GM12878 (cell line): ENCODE results near the gene TBCA. TPM values are rescaled to one million over a fixed set of nuclear protein-coding genes. Genes with fewer than 3 reads are reported as not detected.

Experiments
- ATAC-seq: fragments of 200-7000 bp; cut with Tn5 transposase; 3 replicates; pipeline ENCODE4 v1.9.1; 2020; ENCODE audit warnings: mild to moderate bottlenecking, moderate library complexity
- BruUV-seq: library from RNA; stranded (reverse); fragments of 400-500 nt; replicated peaks from 2 replicates; lab custom pipeline; 2021; lab: Mats Ljungman, UMichigan
- CTCF ChIA-PET: fragments of 300-600 bp; sonication (Branson Sonifier 250); formaldehyde crosslinking; extraction: SDS; loops from one replicate; lab custom pipeline; 2021; ENCODE audit warnings: inconsistent platforms; lab: Yijun Ruan, JAX
- POLR2A ChIA-PET: fragments of 350-600 bp; formaldehyde crosslinking; extraction: SDS; loops from one replicate; lab custom pipeline; 2021; ENCODE audit warnings: inconsistent platforms; lab: Charles Lee
- RAD21 ChIA-PET: fragments of 300-600 bp; sonication (Branson Sonifier 250); formaldehyde crosslinking; loops from one replicate; lab custom pipeline; 2023; ENCODE audit warnings: antibody characterized with exemption; ENCODE audit not compliant: unreplicated experiment; lab: Charles Lee
- SMC1A ChIA-PET: fragments of 300-600 bp; sonication (Branson Sonifier 250); formaldehyde crosslinking; loops from one replicate; lab custom pipeline; 2023; ENCODE audit not compliant: unreplicated experiment, uncharacterized antibody; lab: Charles Lee
- DNase-seq: peaks from one replicate; pipeline ENCODE4 v3.0.0-alpha.2; 2011; ENCODE audit warnings: low read depth, low spot score
- FAIRE-seq: peaks from 3 replicates; lab custom pipeline; 2011; peaks lifted over from hg19 to GRCh38; lab: Jason Lieb, UNC
- H2AFZ ChIP-seq: 2 replicates; pipeline ENCODE4 v1.6.0; 2011; ENCODE audit warnings: low read depth, low read length, control low read depth; ENCODE audit not compliant: control insufficient read depth
- H3K27ac ChIP-seq: 2 replicates; pipeline ENCODE4 v1.5.1; 2011; ENCODE audit warnings: control low read depth; ENCODE audit not compliant: control insufficient read depth, insufficient read depth
- H3K27me3 ChIP-seq, 2 experiments: replicated peaks in 1 of 2; 2 replicates each; pipeline versions ENCODE4 v1.6.0 to v1.6.1; 2011; ENCODE audit warnings: low read length in 1 of 2; ENCODE audit not compliant: control insufficient read depth in 2 of 2, insufficient read depth in 2 of 2
- H3K36me3 ChIP-seq, 2 experiments: 2 replicates each; pipeline ENCODE4 v1.5.1; 2011; ENCODE audit warnings: low read length in 1 of 2; ENCODE audit not compliant: control insufficient read depth in 2 of 2, insufficient read depth in 2 of 2
- H3K4me1 ChIP-seq: 2 replicates; pipeline ENCODE4 v1.6.1; 2011; ENCODE audit warnings: mild to moderate bottlenecking, low read length, moderate library complexity, mixed read lengths; ENCODE audit not compliant: control insufficient read depth, insufficient read depth
- H3K4me2 ChIP-seq: 2 replicates; pipeline ENCODE4 v1.6.0; 2011; ENCODE audit warnings: control low read depth; ENCODE audit not compliant: control insufficient read depth, insufficient read depth
- H3K4me3 ChIP-seq: fragments of 200-600 bp; sonication (generic); 2 replicates; pipeline ENCODE4 v1.5.1; 2016
- H3K79me2 ChIP-seq: 2 replicates; pipeline ENCODE4 v1.6.0; 2011; ENCODE audit warnings: low read length; ENCODE audit not compliant: control insufficient read depth, insufficient read depth
- H3K9ac ChIP-seq: 2 replicates; pipeline ENCODE4 v1.8.0; 2011; ENCODE audit warnings: low read length, control low read depth, mixed read lengths; ENCODE audit not compliant: control insufficient read depth, insufficient read depth
- H3K9me3 ChIP-seq: replicated peaks from 3 replicates; pipeline ENCODE4 v1.5.1; 2011; ENCODE audit warnings: mild to moderate bottlenecking, low read length; ENCODE audit not compliant: control insufficient read depth, insufficient read depth
- H4K20me1 ChIP-seq: 2 replicates; pipeline ENCODE4 v1.6.0; 2011; ENCODE audit not compliant: control insufficient read depth, insufficient read depth
- ATF2 ChIP-seq: IDR thresholded peaks from 2 replicates; pipeline ENCODE4 v1.6.1; 2012; ENCODE audit warnings: low read length, inconsistent platforms
- BMI1 ChIP-seq: fragments of 450-650 bp; IDR thresholded peaks from 2 replicates; pipeline ENCODE4 v1.6.1; 2016; ENCODE audit warnings: mild to moderate bottlenecking, moderate library complexity, borderline replicate concordance
- GATAD2B ChIP-seq: fragments of 450-650 bp; conservative IDR thresholded peaks from 2 replicates; pipeline ENCODE4 v1.6.1; 2017; ENCODE audit warnings: low read depth, mild to moderate bottlenecking, moderate library complexity
- KAT2A ChIP-seq: conservative IDR thresholded peaks from 2 replicates; pipeline ENCODE4 v1.6.1; 2011; ENCODE audit warnings: low read depth, low read length; ENCODE audit not compliant: control insufficient read depth
- USF1 ChIP-seq: IDR thresholded peaks from 2 replicates; pipeline ENCODE4 v1.6.1; 2011; ENCODE audit warnings: borderline replicate concordance, low read depth, mild to moderate bottlenecking, moderate library complexity, mixed read lengths, low read length; ENCODE audit not compliant: insufficient read depth; ENCODE audit errors: extremely low read length
- ZZZ3 ChIP-seq: IDR thresholded peaks from 2 replicates; pipeline ENCODE4 v1.6.1; 2011; ENCODE audit warnings: low read depth; ENCODE audit not compliant: control insufficient read depth, insufficient read length
- WGBS: methylation state at CpG from one replicate; pipeline ENCODE4 v1.1.6; 2016; ENCODE audit warnings: low lambda C conversion rate; ENCODE audit not compliant: insufficient replicate concordance, insufficient coverage; ENCODE audit errors: missing lambda C conversion rate; 5-methylcytosine and 5-hydroxymethylcytosine counted together
- in situ Hi-C: fragments of 300-500 bp; cut with MboI; formaldehyde crosslinking; loops from 9 replicates; pipeline ENCODE4 v1.14.3; 2018; ENCODE audit warnings: mixed read lengths
- intact Hi-C: fragments of 100-400 bp; cut with micrococcal nuclease; formaldehyde crosslinking; loops from one replicate; pipeline ENCODE4 v1.14.2; 2022; ENCODE audit not compliant: unreplicated experiment
- polyA plus RNA-seq, 11 experiments: library from polyadenylated mRNA; depleted of rRNA in 4 of 11; unstranded in 6 of 11; stranded (reverse) in 5 of 11; fragments of >200 nt; fragmentation: Nextera tagmentation in 4 of 11; fragmentation: Illumina TruSeq in 1 of 11; extraction: Ambion mirVana in 4 of 11; extraction: Trizol in 1 of 11; gene quantifications; 1 replicate in 1 of 11; 2 replicates in 10 of 11; pipeline versions ENCODE4 v1.2.1 to v1.2.3, GENCODE V29; 2011 to 2016; ENCODE audit warnings: inconsistent platforms in 2 of 11, missing spikeins in 2 of 11, low read depth in 1 of 11
- total RNA-seq, 4 experiments: library from RNA; depleted of rRNA in 3 of 4; stranded (reverse); fragments of >200 nt in 3 of 4; fragmentation: Illumina TruSeq in 1 of 4; extraction: Trizol in 1 of 4; gene quantifications; 2 replicates each; pipeline versions ENCODE4 v1.2.1 to v1.2.3, GENCODE V29; 2013 to 2021
- TF ChIP-seq, protein P1 (sequence below): fragments of 450-650 bp; IDR thresholded peaks from 2 replicates; pipeline ENCODE4 v1.6.1; 2017; ENCODE audit warnings: borderline replicate concordance

Gene TBCA
- total and polyA plus RNA-seq, 10 of the 15 experiments (the other 5 are each of a cell fraction or from before 2014, with no cell fraction given): 86.3 to 647 (median 294) TPM

DNA sequence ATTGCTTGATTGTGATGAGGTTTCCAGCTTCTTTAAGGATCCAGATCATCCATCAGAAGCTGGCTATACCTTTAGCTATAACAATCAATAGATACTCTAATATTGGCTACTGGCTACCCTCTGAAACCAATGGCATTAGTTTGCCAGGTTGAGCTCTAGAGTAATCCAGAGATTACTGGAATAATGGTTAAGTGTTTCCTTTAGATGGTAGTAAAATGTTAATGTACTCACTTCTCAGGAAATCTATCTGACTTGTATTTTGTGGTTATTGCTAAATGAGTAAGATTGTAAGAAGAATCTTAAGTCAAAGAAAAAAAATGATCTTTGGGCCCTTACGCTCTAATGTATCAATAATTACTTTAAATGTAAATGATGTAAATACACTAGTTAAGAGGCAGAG, 80.0 kb downstream of the TBCA start (continued):
- TF ChIP-seq GATAD2B: no peak
- TF ChIP-seq, all 136 proteins: peak for 0

DNA sequence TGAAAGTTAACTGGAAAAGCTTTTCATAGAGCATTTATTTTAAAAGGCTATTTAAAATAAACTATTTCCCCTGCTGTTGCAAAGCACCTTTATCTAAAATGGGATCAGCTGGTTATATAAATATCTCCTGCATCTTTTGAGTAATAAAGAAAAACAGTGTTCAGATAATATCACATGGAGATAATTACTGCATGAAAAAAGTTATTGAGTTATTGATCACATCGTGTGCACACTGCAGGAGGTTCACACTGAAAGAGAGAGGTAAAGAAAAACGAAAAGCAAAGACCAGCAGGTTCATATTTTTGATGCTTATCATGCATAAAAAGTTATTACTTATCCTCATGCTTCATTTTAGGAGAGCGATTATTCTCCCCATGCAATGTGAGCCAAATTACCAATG, 82.2 kb downstream of the TBCA start:
- Histone ChIP-seq H3K9ac (no peak overlapping the region), H3K4me1 (no peaks in the 10 kb centered on the region), H3K36me3 (peaks cover 0 to 6% of the 10 kb centered on the region in 2 experiments; a peak in 2 of 4 replicates), H3K4me3 (no peak overlapping the region), H3K27me3 (no peaks in the 10 kb centered on the region), H2AFZ (no peak overlapping the region), H3K9me3 (peaks cover 6% of the 10 kb centered on the region), H3K4me2 (no peak overlapping the region), H3K79me2 (peaks cover 4% of the 10 kb centered on the region), H3K27ac (no peak overlapping the region), H4K20me1 (no peaks in the 10 kb centered on the region)
- SMC1A ChIA-PET: interaction anchor here (0.6 to 1.7 kb wide), 4 partner anchors 14 to 809 kb away, joined by 3 to 4 read pairs (median 3); no protein-coding TSS in a partner anchor
- intact Hi-C loops (no loop called here), in situ Hi-C loops (no loop called here)
- TF ChIP-seq ZZZ3: no peak
- no peak for TF ChIP-seq KAT2A
- no peak for TF ChIP-seq USF1
- TF ChIP-seq ATF2: no peak
- TF ChIP-seq, protein P1, sequence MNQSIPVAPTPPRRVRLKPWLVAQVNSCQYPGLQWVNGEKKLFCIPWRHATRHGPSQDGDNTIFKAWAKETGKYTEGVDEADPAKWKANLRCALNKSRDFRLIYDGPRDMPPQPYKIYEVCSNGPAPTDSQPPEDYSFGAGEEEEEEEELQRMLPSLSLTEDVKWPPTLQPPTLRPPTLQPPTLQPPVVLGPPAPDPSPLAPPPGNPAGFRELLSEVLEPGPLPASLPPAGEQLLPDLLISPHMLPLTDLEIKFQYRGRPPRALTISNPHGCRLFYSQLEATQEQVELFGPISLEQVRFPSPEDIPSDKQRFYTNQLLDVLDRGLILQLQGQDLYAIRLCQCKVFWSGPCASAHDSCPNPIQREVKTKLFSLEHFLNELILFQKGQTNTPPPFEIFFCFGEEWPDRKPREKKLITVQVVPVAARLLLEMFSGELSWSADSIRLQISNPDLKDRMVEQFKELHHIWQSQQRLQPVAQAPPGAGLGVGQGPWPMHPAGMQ: no peak
- no peak for TF ChIP-seq BMI1
- no peak for FAIRE-seq
- BruUV-seq: no TSS peak
- ATAC-seq: no peak
- CTCF ChIA-PET: interaction anchor here (1.4 kb wide), 1 partner anchor 48 kb away, joined by 3 read pairs; no protein-coding TSS in a partner anchor
- 90% methylated on average over 3 of the region's 3 CpGs for WGBS
- POLR2A ChIA-PET: interaction anchor here (0.7 kb wide), 4 partner anchors 29 to 1243 kb away, joined by 3 to 6 read pairs (median 4); no protein-coding TSS in a partner anchor
- no peak for DNase-seq
- RAD21 ChIA-PET: no interaction called here
